GM18873 (cell line): ENCODE measurements around the gene LARP1B.
"Not testable (repeated sequence)": the region's sequence is repeated elsewhere in the genome, so short reads cannot be mapped to it uniquely, and the experiment has no call there.

Source experiments
- ATAC-seq: cut with Tn5 transposase; IDR thresholded peaks from one replicate; pipeline ENCODE4 v1.9.1; 2021; ENCODE audit warnings: mild to moderate bottlenecking, moderate library complexity, moderate number of reproducible peaks; ENCODE audit not compliant: unreplicated experiment, low FRiP score

Gene LARP1B

DNA sequence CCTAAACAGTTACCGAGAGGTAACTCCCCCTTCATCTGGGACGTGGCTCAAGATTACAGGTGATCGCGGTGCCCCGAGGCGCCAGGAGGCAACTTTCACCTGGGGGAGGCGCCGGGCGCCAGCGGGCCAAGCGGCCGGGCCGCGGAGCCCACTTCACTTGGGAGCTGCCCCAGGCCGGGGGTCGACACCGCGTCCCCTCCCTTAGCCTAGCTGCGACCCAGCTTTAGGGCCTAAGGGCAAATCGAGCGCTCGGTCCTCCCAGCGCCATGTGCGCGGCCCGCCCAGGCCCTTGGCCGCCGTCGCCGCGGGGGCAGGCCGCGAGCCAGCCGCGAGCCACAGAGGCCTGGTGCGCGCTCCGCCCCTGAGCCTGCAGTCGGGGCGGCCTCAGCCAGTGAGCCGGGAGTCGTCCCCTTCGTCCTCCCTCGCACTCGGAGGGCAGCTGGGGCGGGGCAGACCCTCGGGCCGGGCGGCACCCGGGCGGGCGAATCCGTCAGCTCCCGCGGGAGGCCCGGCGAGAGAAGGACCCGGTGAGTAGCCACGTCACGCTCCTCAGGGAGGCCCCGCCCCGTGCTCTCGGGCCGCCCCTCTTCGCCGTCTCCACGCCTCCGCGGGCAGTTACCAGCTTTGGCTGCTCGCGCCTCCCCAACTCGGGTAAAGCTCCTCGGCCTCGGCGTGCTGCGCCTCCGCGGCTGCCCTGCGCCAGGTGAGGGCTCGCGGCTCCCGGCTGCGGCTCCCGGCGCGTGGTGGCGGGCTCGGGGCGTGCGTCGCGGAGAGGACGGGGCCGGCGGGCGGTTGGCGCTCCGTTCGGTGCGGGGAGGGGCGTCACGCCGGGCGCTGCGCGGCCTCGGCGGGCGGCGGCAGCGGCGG, at the start of gene LARP1B:
TSS of gene LARP1B (plus strand) at position 614 of the 867 bp plus-strand sequence. CDS start 13,640 bp downstream, outside the sequence.
- peak; percentile 92 for ATAC-seq

GRCh38 chr4:128025319-128025718, 35.8 kb upstream of the LARP1B start:
- no peak for ATAC-seq

DNA sequence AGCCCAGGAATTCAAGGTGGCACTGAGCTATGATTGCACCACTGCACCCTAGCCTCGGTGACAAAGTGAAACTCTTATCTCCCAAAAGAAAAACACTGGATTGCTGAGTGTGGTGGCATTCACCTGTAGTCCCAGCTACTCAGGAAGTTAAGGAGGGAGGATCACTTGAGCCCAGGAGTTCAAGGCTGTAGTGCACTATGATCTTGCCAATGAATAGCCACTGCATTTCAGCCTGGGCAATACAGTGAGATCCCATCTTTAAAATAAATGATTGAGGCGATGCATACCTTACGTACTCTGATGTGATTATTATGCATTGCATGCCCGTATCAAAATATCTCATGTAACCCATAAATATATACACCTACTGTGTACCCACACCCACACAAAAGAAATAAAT, 31.2 kb upstream of the LARP1B start:
- ATAC-seq = no peak

GRCh38 chr4:128031756-128032384, 29.2 kb upstream of the LARP1B start:
- no peak for ATAC-seq

DNA sequence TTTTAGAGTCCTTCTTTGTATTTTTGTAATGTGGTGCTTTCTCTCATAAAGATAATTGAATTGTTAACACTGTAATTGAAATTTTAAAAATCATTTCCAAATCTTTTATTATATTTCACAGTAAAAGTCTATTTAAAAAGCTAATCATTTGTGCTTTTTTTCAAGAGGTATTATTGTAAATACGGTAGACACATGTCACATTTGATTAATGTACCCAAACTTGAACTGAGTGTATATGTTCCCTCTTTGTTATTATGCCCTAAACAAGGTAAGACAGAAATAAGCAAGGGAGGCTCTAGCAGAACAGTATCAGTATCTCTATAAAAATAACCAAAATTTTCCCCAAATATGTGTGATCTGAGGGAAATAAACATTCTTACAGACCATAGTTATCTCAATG, 21.5 kb upstream of the LARP1B start:
- ATAC-seq = no peak

DNA sequence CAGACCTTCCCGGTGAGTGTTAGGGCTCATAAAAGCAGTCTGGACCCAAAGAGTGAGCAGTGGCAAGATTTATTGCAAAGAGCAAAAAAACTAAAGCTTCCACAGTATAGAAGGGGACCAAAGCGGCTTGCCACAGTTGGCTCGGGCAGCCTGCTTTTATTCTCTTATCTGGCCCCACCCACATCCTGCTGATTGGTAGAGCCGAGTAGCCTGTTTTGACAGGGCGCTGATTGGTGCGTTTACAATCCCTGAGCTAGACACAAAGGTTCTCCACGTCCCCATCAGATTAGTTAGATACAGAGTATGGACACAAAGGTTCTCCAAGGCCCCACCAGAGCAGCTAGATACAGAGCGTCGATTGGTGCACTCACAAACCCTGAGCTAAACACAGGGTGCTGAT, 14.1 kb upstream of the LARP1B start:
- not testable (repeated sequence) for ATAC-seq

DNA sequence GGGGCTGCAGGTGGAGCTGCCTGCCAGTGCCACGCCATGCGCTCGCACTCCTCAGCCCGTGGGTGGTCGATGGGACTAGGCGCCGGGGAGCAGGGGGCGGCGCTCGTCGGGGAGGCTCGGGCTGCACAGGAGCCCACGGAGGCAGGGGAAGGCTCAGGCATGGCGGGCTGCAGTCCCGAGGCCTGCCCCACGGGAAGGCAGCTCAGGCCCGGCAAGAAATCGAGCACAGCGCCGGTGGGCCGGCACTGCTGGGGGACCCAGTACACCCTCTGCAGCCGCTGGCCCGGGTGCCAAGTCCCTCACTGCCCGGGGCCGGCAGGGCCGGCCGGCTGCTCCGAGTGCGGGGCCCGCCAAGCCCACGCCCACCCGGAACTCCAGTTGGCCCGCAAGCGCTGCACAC, 13.6 kb upstream of the LARP1B start:
- not testable (repeated sequence) for ATAC-seq

- not testable (repeated sequence) for ATAC-seq
Measured at GRCh38 chr4:128051229-128051628, 9.9 kb upstream of the LARP1B start.

- ATAC-seq = not testable (repeated sequence)
Measured at GRCh38 chr4:128054907-128055306, 6.2 kb upstream of the LARP1B start.

DNA sequence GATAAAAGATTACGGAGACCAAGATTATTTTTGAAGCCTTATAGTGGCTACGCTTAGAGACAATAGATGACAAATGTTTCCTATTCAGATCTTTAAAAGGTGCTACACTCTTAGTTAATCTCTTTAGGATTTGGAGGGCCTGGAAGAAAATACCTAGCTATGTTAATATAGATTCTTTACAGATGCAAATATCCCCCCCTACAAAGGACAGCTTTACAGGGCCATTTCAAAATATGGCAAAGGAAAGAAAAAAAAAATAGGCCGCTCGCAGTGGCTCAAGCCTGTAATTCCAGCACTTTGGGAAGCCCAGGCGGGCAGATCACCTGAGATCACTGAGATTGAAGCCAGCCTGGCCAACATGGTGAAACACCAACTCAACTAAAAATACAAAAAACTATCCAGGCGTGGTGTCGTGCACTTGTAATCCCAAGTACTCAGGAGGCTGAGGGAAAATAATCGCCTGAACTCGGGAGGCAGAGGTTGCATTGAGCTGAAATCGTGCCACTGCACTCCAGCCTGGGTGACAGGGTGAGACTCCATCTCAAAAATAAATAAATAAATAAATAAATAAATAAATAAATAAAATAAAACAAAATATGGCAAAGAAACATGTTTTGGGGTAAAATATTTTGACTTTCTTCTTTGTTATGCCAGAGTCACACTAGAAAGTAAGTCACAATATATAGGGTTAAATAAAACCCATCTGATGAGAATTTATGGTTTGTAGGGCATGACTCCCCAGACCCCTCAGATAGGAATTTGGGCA, 5.5 kb upstream of the LARP1B start:
- ATAC-seq = not testable (repeated sequence)

DNA sequence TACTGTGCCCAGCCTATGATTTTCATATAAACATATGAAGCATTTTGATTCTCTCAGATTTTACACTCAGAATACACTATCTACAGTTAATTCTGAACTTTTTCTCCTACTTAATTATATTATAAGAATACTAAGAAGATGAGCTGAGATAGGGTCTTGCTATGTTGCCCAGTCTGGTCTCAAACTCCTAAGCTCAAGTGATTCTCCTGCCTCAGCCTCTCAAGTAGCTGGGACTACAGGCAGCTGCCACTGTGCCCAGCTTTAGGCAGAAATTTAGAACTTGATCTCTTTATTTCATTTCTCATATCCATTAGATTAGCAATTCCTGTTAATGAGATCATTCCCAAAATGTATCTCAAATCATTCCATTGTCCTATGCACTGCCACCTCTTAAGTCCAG, 4.7 kb upstream of the LARP1B start:
- no peak for ATAC-seq

DNA sequence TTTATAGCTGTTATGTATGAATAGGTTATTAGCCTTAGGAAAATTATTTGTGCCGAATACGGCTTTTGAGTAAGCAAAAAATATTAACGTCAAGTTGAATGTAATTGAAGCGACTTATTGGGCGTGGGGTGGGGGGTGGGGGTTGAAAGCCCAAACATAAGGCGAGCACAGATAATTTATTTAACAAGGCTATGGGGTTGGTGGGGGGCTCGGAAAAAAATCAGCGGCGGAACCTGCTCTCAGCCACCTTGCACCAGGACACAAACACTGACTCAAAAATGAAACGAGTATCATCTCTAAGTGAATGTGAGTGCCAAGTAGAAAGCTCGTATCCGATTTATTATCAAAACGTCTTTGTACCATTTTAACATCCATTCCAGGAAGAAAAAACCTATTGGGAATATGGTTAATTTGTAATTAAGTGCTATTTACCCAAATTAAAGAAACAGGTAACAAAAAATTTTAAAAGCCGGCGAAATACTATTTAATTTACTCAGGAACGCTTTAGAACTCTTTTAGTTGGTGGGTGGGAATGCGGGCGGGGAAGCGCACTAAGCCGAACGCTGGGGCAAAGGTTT, 902 bp upstream of the LARP1B start:
- no peak for ATAC-seq

DNA sequence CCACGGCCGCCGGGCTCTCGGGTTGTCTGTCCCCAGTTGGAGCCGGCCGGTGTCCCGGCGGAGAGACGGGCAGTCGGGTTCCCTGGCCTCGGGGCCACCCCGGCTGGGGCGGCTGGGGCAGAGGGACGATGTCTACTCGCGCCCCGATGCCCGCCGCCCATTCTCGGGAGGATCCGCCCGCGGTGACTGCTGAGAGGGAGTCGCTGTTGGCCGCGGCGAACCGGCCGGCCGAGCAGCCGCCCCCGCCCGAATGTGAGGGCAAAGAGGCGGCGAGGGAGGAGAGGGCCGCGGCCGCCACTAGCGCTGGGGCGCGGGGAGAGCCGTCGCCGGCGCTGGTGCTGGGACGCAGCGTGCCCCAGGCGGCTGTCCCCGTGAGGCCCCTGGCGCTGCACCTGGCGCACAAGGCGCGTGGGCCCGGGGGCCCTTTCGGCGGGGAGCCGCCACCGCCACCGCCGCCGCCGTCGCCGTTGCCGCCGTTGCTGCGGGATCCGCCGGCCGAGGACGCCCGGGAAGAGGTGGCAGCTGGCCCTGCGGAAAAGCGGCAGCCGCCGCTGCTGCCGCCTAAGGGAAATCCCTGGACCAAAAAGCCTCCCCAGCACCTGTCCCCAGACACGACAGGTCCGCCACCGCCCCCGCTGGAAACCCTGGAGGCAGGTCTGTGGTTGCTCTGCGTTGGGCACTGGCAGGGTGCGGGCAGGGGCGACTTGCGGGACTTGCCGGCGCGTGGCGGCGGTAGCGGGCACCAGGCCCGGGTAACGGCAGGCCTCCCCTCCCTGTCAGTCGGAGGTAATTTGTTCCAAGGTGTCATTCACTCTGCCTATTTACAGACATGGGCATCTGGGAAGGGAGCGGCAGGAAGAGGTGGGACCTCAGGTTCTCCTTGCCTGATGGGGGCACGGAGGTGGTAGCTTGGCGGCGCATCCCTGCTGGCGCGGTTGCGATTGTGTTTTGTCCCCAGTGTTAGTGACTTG, 739 bp downstream of the LARP1B start:
- peak; percentile 21 for ATAC-seq

DNA sequence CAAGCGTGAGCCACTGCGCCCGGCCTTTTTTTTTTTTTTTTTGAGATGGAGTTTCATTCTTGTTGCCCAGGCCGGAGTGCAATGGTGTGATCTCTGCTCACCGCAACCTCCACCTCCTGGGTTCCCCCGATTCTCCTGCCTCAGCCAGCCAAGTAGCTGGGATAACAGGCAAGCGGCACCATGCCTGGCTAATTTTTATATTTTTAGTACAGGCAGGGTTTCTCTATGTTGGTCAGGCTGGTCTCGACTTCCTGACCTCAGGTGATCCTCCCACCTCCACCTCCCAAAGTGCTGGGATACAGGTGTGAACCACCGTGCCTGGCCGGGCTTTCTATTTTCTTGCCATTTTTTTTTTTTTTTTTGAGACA, 5.3 kb downstream of the LARP1B start:
- not testable (repeated sequence) for ATAC-seq

DNA sequence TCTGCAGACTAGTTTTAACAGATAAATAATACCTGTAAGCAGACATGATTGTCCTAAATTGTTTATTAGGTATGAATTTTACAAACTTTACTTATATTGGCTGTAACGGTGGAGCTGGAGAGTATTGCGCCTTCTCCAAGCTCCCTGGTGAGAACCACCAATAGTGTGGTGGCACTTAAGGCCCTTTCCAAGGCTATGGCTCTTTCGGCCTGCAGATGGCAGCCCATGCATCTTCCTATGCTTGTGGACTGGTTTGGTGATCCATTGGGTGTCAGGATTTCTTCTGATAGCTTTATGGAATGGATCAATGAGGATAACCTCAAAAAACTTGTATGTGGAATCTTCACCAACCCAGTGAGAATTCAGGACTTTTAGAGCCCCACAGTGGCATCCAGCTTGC, 7.8 kb downstream of the LARP1B start:
- ATAC-seq = no peak

DNA sequence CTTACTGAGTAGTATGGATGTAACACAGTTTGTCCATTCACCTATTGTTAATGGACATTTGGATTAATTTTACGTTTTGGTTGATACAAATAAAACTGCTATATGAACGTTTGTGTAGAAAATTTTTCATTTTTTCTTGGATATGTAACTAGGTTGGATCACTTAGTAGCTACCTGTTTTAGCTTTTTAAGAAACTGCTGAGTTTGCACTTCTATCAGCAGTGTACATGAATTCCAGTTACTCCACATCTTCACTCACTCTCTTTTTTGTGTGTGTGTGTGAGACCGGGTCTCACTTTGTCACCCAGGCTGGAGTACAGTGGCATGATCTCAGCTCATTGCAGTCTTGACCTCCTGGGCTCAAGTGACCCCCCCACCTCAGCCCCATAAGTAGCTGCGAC, 15.4 kb downstream of the LARP1B start:
- ATAC-seq = no peak

- not testable (repeated sequence) for ATAC-seq
Measured at GRCh38 chr4:128095293-128095692, 34.2 kb downstream of the LARP1B start.

GRCh38 chr4:128107766-128108165, 46.7 kb downstream of the LARP1B start:
- ATAC-seq = no peak

GRCh38 chr4:128123036-128123435, 61.9 kb downstream of the LARP1B start:
- no peak for ATAC-seq

GRCh38 chr4:128130621-128131020, 69.5 kb downstream of the LARP1B start:
- ATAC-seq = no peak
